ENCODE results near the gene CAPNS2.
"Not testable (repeated sequence)": the region's sequence is repeated elsewhere in the genome, so short reads cannot be mapped to it uniquely, and the experiment has no call there.

- TF ChIP-seq CTCF, POLR2A (IDR thresholded peaks at IDR 0.05): not testable (repeated sequence)
These were observed 49.2 kb downstream of the CAPNS2 start for GRCh38 chr16:55615670-55616069.
